A549 (cell line): ENCODE results near the gene SETDB2. TPM values are rescaled to one million over a fixed set of nuclear protein-coding genes. Genes with fewer than 3 reads are reported as not detected.

Experiments
- ATAC-seq, 2 experiments: fragments of 200-7000 bp in 1 of 2; fragments of >200 bp in 1 of 2; cut with Nextera tagmentation in 1 of 2; cut with Tn5 transposase in 1 of 2; 3 replicates each; pipeline versions ENCODE4 v1.8.0 to v1.9.1; 2018 to 2020; ENCODE audit warnings: mild to moderate bottlenecking in 1 of 2, moderate library complexity in 1 of 2
- CTCF ChIA-PET: fragments of 300-600 bp; sonication (Branson Sonifier 250); formaldehyde crosslinking; extraction: SDS; loops from one replicate; lab custom pipeline; 2021; ENCODE audit warnings: antibody characterized with exemption, inconsistent platforms; lab: Yijun Ruan, JAX
- POLR2A ChIA-PET: fragments of 350-600 bp; formaldehyde crosslinking; extraction: SDS; loops from one replicate; lab custom pipeline; 2021; ENCODE audit warnings: antibody characterized with exemption, inconsistent platforms; lab: Yijun Ruan, JAX
- DNase-seq, 2 experiments: peaks; one replicate each; pipeline versions ENCODE4 v3.0.0 to v3.0.0-alpha.2; 2011 to 2016; ENCODE audit warnings: low read depth in 1 of 2, low spot score in 1 of 2
- FAIRE-seq: peaks from 2 replicates; lab custom pipeline; 2011; peaks lifted over from hg19 to GRCh38; lab: Jason Lieb, UNC
- H3K27ac ChIP-seq, 2 experiments: fragments of >200 bp; sonication (Bioruptor Twin); formaldehyde crosslinking; 3 replicates each; pipeline ENCODE4 v1.5.1; 2016 to 2017
- H3K4me1 ChIP-seq: fragments of >200 bp; sonication (Bioruptor Twin); formaldehyde crosslinking; 3 replicates; pipeline ENCODE4 v1.6.1; 2016
- H3K4me2 ChIP-seq: fragments of >200 bp; sonication (Bioruptor Twin); formaldehyde crosslinking; 3 replicates; pipeline ENCODE4 v1.6.1; 2016
- H3K4me3 ChIP-seq: fragments of >200 bp; sonication (Bioruptor Twin); formaldehyde crosslinking; 3 replicates; pipeline ENCODE4 v1.5.1; 2016
- H3K9me3 ChIP-seq: fragments of >200 bp; sonication (Bioruptor Twin); formaldehyde crosslinking; 3 replicates; pipeline ENCODE4 v1.6.1; 2016
- BCL3 ChIP-seq: fragments of >200 bp; sonication (Bioruptor Twin); formaldehyde crosslinking; IDR thresholded peaks from 3 replicates; pipeline ENCODE4 v1.6.1; 2016
- BHLHE40 ChIP-seq: IDR thresholded peaks from 2 replicates; pipeline ENCODE4 v1.6.1; 2012; ENCODE audit warnings: low read depth, low read length, inconsistent platforms
- CBX2 ChIP-seq: fragments of 200-600 bp; sonication (generic); IDR thresholded peaks from 2 replicates; pipeline ENCODE4 v1.6.1; 2016; ENCODE audit warnings: low read depth, mild to moderate bottlenecking, borderline replicate concordance
- CBX8 ChIP-seq: fragments of 200-600 bp; sonication (generic); IDR thresholded peaks from 2 replicates; pipeline ENCODE4 v1.6.1; 2016
- CHD2 ChIP-seq: fragments of 150-350 bp; IDR thresholded peaks from 2 replicates; pipeline ENCODE4 v1.6.1; 2014; ENCODE audit warnings: low read length; ENCODE audit not compliant: partially characterized antibody
- CHD4 ChIP-seq: fragments of 200-600 bp; sonication (generic); IDR thresholded peaks from 2 replicates; pipeline ENCODE4 v1.6.1; 2016; ENCODE audit warnings: antibody characterized with exemption, mild to moderate bottlenecking, borderline replicate concordance
- CTCF ChIP-seq: fragments of >200 bp; sonication (Bioruptor Twin); formaldehyde crosslinking; IDR thresholded peaks from 3 replicates; pipeline ENCODE4 v1.5.1; 2016
- E2F6 ChIP-seq: IDR thresholded peaks from 2 replicates; pipeline ENCODE4 v1.6.1; 2012; ENCODE audit warnings: low read depth, borderline replicate concordance
- EHMT2 ChIP-seq: fragments of 200-600 bp; sonication (generic); IDR thresholded peaks from 2 replicates; pipeline ENCODE4 v1.6.1; 2016; ENCODE audit warnings: antibody characterized with exemption, low read depth, mild to moderate bottlenecking, moderate library complexity
- FOSB ChIP-seq: fragments of 250-450 bp; sonication (Bioruptor Pico); IDR thresholded peaks from 2 replicates; pipeline ENCODE4 v1.5.0; 2020; ENCODE audit warnings: mild to moderate bottlenecking, moderate library complexity
- HOXA7 ChIP-seq: fragments of 250-450 bp; sonication (Bioruptor Pico); IDR thresholded peaks from 2 replicates; pipeline ENCODE4 v1.5.0; 2020; ENCODE audit warnings: mild to moderate bottlenecking, moderate library complexity
- HOXB13 ChIP-seq: fragments of 250-450 bp; sonication (Bioruptor Pico); IDR thresholded peaks from 2 replicates; pipeline ENCODE4 v1.5.0; 2020; ENCODE audit warnings: low read depth, mild to moderate bottlenecking, moderate library complexity
- JUN ChIP-seq, 2 experiments: fragments of >200 bp; sonication (Bioruptor Twin); formaldehyde crosslinking; IDR thresholded peaks; 2 replicates in 1 of 2; 3 replicates in 1 of 2; pipeline ENCODE4 v1.6.1; 2016 to 2017
- JUNB ChIP-seq: fragments of >200 bp; sonication (Bioruptor Twin); formaldehyde crosslinking; IDR thresholded peaks from 2 replicates; pipeline ENCODE4 v1.6.1; 2016
- KDM5A ChIP-seq: fragments of 200-600 bp; sonication (generic); IDR thresholded peaks from 2 replicates; pipeline ENCODE4 v1.6.1; 2016; ENCODE audit warnings: antibody characterized with exemption, mild to moderate bottlenecking
- MAX ChIP-seq: IDR thresholded peaks from 2 replicates; pipeline ENCODE4 v1.6.1; 2012
- MAZ ChIP-seq: fragments of 150-350 bp; IDR thresholded peaks from 2 replicates; pipeline ENCODE4 v1.6.1; 2014; ENCODE audit warnings: antibody characterized with exemption, low read depth, low read length, borderline replicate concordance
- MYC ChIP-seq: IDR thresholded peaks from 2 replicates; pipeline ENCODE4 v1.6.1; 2012; ENCODE audit warnings: mild to moderate bottlenecking, inconsistent platforms, low read length, improper control_type of control experiment, borderline replicate concordance
- NPAS2 ChIP-seq: fragments of 250-450 bp; sonication (Bioruptor Pico); IDR thresholded peaks from 2 replicates; pipeline ENCODE4 v1.8.0; 2022; ENCODE audit warnings: mild to moderate bottlenecking, moderate library complexity, borderline replicate concordance
- NR3C1 ChIP-seq: fragments of >200 bp; sonication (Bioruptor Twin); formaldehyde crosslinking; IDR thresholded peaks from 3 replicates; pipeline ENCODE4 v1.6.1; 2017
- PHF8 ChIP-seq: fragments of 200-600 bp; sonication (generic); IDR thresholded peaks from 2 replicates; pipeline ENCODE4 v1.6.1; 2016; ENCODE audit warnings: low read depth, mild to moderate bottlenecking, antibody characterized with exemption, moderate library complexity, borderline replicate concordance
- POLR2A ChIP-seq: IDR thresholded peaks from 2 replicates; pipeline ENCODE4 v1.6.1; 2012; ENCODE audit warnings: mild to moderate bottlenecking, low read length
- POLR2AphosphoS2 ChIP-seq: conservative IDR thresholded peaks from 2 replicates; pipeline ENCODE4 v1.6.1; 2012; ENCODE audit warnings: low read length, improper control_type of control experiment, inconsistent platforms
- RAD21 ChIP-seq, 2 experiments: fragments of >200 bp in 1 of 2; sonication (Bioruptor Twin) in 1 of 2; formaldehyde crosslinking in 1 of 2; IDR thresholded peaks in 1 of 2; conservative IDR thresholded peaks in 1 of 2; 2 replicates in 1 of 2; 3 replicates in 1 of 2; pipeline ENCODE4 v1.6.1; 2012 to 2018; ENCODE audit warnings: inconsistent platforms in 1 of 2
- RARB ChIP-seq: fragments of 250-450 bp; sonication (Bioruptor Pico); IDR thresholded peaks from 2 replicates; pipeline ENCODE4 v1.8.0; 2021; ENCODE audit warnings: mild to moderate bottlenecking, moderate library complexity
- RCOR1 ChIP-seq: fragments of 150-350 bp; IDR thresholded peaks from 2 replicates; pipeline ENCODE4 v1.6.1; 2014; ENCODE audit warnings: antibody characterized with exemption, low read length, low read depth
- RNF2 ChIP-seq: fragments of 200-600 bp; sonication (generic); IDR thresholded peaks from 2 replicates; pipeline ENCODE4 v1.6.1; 2016; ENCODE audit warnings: low read depth, mild to moderate bottlenecking, antibody characterized with exemption, moderate library complexity, borderline replicate concordance
- SREBF2 ChIP-seq: fragments of 450-650 bp; IDR thresholded peaks from 2 replicates; pipeline ENCODE4 v1.6.1; 2014; ENCODE audit warnings: mild to moderate bottlenecking, moderate library complexity
- TP53 ChIP-seq: fragments of 250-450 bp; sonication (Bioruptor Pico); IDR thresholded peaks from 2 replicates; pipeline ENCODE4 v1.5.0; 2021; ENCODE audit warnings: mild to moderate bottlenecking, moderate library complexity
- ZC3H11A ChIP-seq: fragments of 450-650 bp; IDR thresholded peaks from 2 replicates; pipeline ENCODE4 v1.6.1; 2014; ENCODE audit warnings: antibody characterized with exemption, mild to moderate bottlenecking
- ZFP36 ChIP-seq: fragments of 450-650 bp; IDR thresholded peaks from 2 replicates; pipeline ENCODE4 v1.6.1; 2014; ENCODE audit warnings: borderline replicate concordance; ENCODE audit not compliant: partially characterized antibody
- ZSCAN20 ChIP-seq: fragments of 250-450 bp; sonication (Bioruptor Pico); IDR thresholded peaks from 2 replicates; pipeline ENCODE4 v1.8.0; 2022; ENCODE audit warnings: mild to moderate bottlenecking, moderate library complexity
- WGBS: methylation state at CpG from one replicate; pipeline ENCODE4 v1.1.6; 2017; ENCODE audit errors: missing lambda C conversion rate; 5-methylcytosine and 5-hydroxymethylcytosine counted together
- polyA plus RNA-seq, 4 experiments: library from polyadenylated mRNA; depleted of rRNA in 3 of 4; stranded (reverse); fragments of >200 nt; fragmentation: RNase III in 1 of 4; extraction: RNeasy Plus Mini Kit Qiagen cat#74134 plus additional on column Dnase treatment in 1 of 4; gene quantifications; 2 replicates in 3 of 4; 3 replicates in 1 of 4; pipeline ENCODE4 v1.2.3, GENCODE V29; 2011 to 2017

The SETDB2 gene
- polyA plus RNA-seq, 2 of the 4 experiments (the other 2 are of a cell fraction): 1.3 to 4.6 TPM

DNA sequence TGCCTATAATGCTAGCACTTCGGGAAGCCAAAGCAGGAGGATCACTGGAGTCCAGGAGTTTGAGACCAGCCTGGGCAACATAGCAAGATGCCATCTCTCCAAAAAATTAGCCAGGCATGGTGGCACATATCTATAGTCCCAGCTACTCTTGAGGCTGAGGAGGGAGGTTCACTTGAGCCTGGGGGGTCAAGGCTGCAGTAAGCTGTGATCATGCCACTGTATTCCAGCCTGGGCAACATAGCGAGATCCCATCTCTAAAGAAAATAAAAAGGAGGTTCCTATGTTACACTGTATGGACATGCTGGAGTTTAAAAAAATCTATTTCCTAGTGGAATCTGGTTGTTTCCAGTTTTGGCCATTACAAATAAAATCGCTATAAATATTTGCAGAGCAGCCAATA lies 2.8 kb upstream of the SETDB2 start:
- WGBS: 85% methylated on average over 3 of the region's 3 CpGs
- ChIA-PET CTCF (no interaction called here), POLR2A (no interaction called here)

DNA sequence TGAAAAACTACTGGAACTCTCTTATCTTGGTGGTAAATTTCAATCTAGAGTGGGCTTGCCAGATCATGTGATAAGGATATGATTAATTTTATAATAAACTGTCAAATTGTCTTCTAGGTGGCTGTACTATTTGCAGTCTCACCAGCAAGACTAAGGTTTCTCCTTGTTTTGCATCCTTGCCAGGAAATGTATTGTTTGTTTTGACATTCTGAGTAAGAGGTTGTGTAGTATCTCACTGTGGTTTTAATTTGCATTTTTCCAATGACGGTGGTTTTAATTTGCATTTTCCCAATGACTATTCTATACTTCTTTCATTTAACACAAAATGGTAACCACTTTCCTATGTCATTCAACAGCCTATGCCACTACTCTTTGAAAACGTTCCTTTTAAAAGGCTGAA lies 2.2 kb upstream of the SETDB2 start:
- Histone ChIP-seq H3K4me3 (no peak overlapping the region), H3K9me3 (no peaks in the 10 kb centered on the region), H3K4me2 (no peak overlapping the region), H3K27ac (no peak overlapping the region), H3K4me1 (no peaks in the 10 kb centered on the region)
- DNase-seq (no peak), ATAC-seq (no peak), FAIRE-seq (no peak)
- 86% methylated on average over 2 of the region's 2 CpGs for WGBS
- CTCF ChIA-PET: interaction anchor here (0.9 kb wide), 1 partner anchor 164 kb away, joined by 3 read pairs; no protein-coding TSS in a partner anchor
- POLR2A ChIA-PET: no interaction called here
- TF ChIP-seq JUNB (no peak), CHD4 (no peak), MYC (no peak)

More for the DNA sequence above, 2.8 kb upstream of the SETDB2 start:
- no peak overlapping the region for H3K4me2 ChIP-seq
- no peak for DNase-seq
- no peak for TF ChIP-seq BHLHE40
- no peak for TF ChIP-seq NR3C1
- TF ChIP-seq JUN (IDR thresholded peaks at IDR 0.05): no peak
- no peak for TF ChIP-seq CTCF
- TF ChIP-seq EHMT2: no peak
- TF ChIP-seq POLR2AphosphoS2: no peak
- no peak for TF ChIP-seq ZFP36
- TF ChIP-seq SREBF2: no peak
- no peak for TF ChIP-seq MAZ
- TF ChIP-seq CBX8: no peak
- no peak for TF ChIP-seq RARB (CRISPR knock-in tag)
- no peak for TF ChIP-seq FOSB (CRISPR knock-in tag)
- TF ChIP-seq MAX: no peak
- no peak for TF ChIP-seq RNF2
- no peak for TF ChIP-seq PHF8
- TF ChIP-seq CHD2: no peak
- TF ChIP-seq E2F6: no peak
- TF ChIP-seq, all 56 proteins: peak for 0
- Histone ChIP-seq H3K4me3 (no peak overlapping the region), H3K27ac (no peak overlapping the region), H3K9me3 (no peaks in the 10 kb centered on the region), H3K4me1 (no peaks in the 10 kb centered on the region)
- ATAC-seq (no peak), FAIRE-seq (no peak)

DNA sequence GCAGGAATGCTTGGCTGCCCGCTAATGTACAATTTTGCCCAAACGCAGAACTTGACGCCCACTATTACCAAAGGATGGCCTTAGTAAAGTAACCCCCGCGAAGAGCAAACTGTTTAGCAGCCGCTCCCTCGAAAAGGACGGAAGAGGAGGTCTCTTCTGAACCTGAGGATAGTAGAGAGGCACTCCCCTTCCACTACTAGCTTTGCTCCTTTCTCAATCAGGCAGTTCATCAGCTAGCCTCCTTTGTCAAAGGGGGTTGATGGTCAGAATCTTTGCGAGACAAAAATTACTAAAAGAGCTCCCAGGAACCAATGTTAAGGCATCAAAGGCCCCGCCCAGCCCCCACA lies 744 bp upstream of the SETDB2 start:
- Histone ChIP-seq H3K4me3 (peak overlapping the region; percentile 83), H3K4me2 (peak overlapping the region; percentile 76), H3K9me3 (no peaks in the 10 kb centered on the region), H3K4me1 (peaks cover 4% of the 10 kb centered on the region; the same call in 1 of the 3 replicates), H3K27ac (peak overlapping the region; percentile 85 to 87)
- ChIA-PET CTCF (interaction anchor here (0.6 to 2.6 kb wide), 9 partner anchors 8 to 195 kb away, joined by 3 to 7 read pairs (median 3); no protein-coding TSS in a partner anchor), POLR2A (interaction anchor here (1.1 to 1.8 kb wide), 4 partner anchors 130 to 195 kb away, joined by 4 to 6 read pairs (median 5); partner anchors contain the start of genes CDADC1 and RCBTB1)
- peak in 1 of 2 experiments; percentile 1; a peak in 2 of 6 replicates for ATAC-seq
- FAIRE-seq: no peak
- 13% methylated on average over 10 of the region's 10 CpGs for WGBS
- no peak for TF ChIP-seq HOXA7 (CRISPR knock-in tag)
- TF ChIP-seq NR3C1: no peak
- no peak for TF ChIP-seq ZSCAN20 (CRISPR knock-in tag)
- no peak for TF ChIP-seq MAX
- TF ChIP-seq KDM5A: no peak
- TF ChIP-seq HOXB13 (CRISPR knock-in tag): no peak
- no peak for TF ChIP-seq RCOR1
- no peak for TF ChIP-seq FOSB (CRISPR knock-in tag)
- TF ChIP-seq NPAS2 (CRISPR knock-in tag): no peak
- TF ChIP-seq BCL3: no peak
- TF ChIP-seq RAD21 (conservative IDR thresholded peaks at IDR 0.05 in 1 of 2, IDR thresholded peaks at IDR 0.05 in 1 of 2): no peak
- no peak for TF ChIP-seq ZC3H11A
- no peak for TF ChIP-seq POLR2A
- TF ChIP-seq TP53 (CRISPR knock-in tag): no peak
- TF ChIP-seq CBX2: no peak
- TF ChIP-seq MYC: no peak
- DNase-seq: peak in 1 of 2 experiments; percentile 14
